NB4 (cell line): ENCODE results near the gene USP3.

Experiments used
- POLR2A ChIP-seq: IDR thresholded peaks from 2 replicates; pipeline ENCODE4 v1.6.1; 2011; ENCODE audit warnings: mild to moderate bottlenecking; ENCODE audit not compliant: insufficient read length; ENCODE audit errors: extremely low read depth
- TF ChIP-seq, protein P1 (sequence below): IDR thresholded peaks from one replicate; pipeline ENCODE4 v1.5.1; 2012; ENCODE audit warnings: low read depth, low read length

DNA sequence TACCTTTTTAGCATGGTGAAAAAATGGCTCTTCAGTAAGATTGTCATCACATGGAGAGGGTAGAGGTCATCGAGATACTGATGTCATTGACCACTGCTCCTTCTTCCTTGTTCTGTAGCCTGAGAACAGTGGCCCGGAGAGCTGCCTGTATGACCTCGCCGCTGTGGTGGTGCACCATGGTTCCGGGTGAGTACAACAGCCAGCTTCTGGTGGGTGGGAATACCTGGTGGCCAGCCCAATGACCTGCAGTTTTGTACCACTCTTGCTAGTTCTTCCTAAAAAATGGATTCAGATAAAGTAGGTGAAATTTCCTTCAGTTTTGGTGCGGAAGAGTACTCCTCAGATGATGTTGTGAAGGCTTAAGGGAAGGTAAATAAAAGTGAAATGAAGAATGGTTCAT lies 84.4 kb downstream of the USP3 start:
- TF ChIP-seq, protein P1, sequence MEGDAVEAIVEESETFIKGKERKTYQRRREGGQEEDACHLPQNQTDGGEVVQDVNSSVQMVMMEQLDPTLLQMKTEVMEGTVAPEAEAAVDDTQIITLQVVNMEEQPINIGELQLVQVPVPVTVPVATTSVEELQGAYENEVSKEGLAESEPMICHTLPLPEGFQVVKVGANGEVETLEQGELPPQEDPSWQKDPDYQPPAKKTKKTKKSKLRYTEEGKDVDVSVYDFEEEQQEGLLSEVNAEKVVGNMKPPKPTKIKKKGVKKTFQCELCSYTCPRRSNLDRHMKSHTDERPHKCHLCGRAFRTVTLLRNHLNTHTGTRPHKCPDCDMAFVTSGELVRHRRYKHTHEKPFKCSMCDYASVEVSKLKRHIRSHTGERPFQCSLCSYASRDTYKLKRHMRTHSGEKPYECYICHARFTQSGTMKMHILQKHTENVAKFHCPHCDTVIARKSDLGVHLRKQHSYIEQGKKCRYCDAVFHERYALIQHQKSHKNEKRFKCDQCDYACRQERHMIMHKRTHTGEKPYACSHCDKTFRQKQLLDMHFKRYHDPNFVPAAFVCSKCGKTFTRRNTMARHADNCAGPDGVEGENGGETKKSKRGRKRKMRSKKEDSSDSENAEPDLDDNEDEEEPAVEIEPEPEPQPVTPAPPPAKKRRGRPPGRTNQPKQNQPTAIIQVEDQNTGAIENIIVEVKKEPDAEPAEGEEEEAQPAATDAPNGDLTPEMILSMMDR: no peak
- no peak for TF ChIP-seq POLR2A
